A549 (cell line): ENCODE data around the gene EGFL7.

ENCODE experiments used
- ELK1 ChIP-seq: fragments of 150-350 bp; IDR thresholded peaks from 2 replicates; pipeline ENCODE4 v1.6.1; 2014; ENCODE audit warnings: low read depth, mild to moderate bottlenecking, low read length
- ESRRA ChIP-seq: fragments of 150-350 bp; IDR thresholded peaks from 2 replicates; pipeline ENCODE4 v1.6.1; 2014; ENCODE audit warnings: mild to moderate bottlenecking, low read length, borderline replicate concordance
- KDM1A ChIP-seq: fragments of 200-600 bp; sonication (generic); IDR thresholded peaks from 2 replicates; pipeline ENCODE4 v1.6.1; 2016; ENCODE audit warnings: low read depth, mild to moderate bottlenecking
- KDM5A ChIP-seq: fragments of 200-600 bp; sonication (generic); IDR thresholded peaks from 2 replicates; pipeline ENCODE4 v1.6.1; 2016; ENCODE audit warnings: antibody characterized with exemption, mild to moderate bottlenecking
- MYC ChIP-seq: IDR thresholded peaks from 2 replicates; pipeline ENCODE4 v1.6.1; 2012; ENCODE audit warnings: mild to moderate bottlenecking, inconsistent platforms, low read length, improper control_type of control experiment, borderline replicate concordance
- PHF8 ChIP-seq: fragments of 200-600 bp; sonication (generic); IDR thresholded peaks from 2 replicates; pipeline ENCODE4 v1.6.1; 2016; ENCODE audit warnings: low read depth, mild to moderate bottlenecking, antibody characterized with exemption, moderate library complexity, borderline replicate concordance
- POLR2A ChIP-seq: IDR thresholded peaks from 2 replicates; pipeline ENCODE4 v1.6.1; 2012; ENCODE audit warnings: mild to moderate bottlenecking, low read length
- RCOR1 ChIP-seq: fragments of 150-350 bp; IDR thresholded peaks from 2 replicates; pipeline ENCODE4 v1.6.1; 2014; ENCODE audit warnings: antibody characterized with exemption, low read length, low read depth
- RFX5 ChIP-seq: fragments of 450-650 bp; IDR thresholded peaks from 2 replicates; pipeline ENCODE4 v1.7.1; 2014; ENCODE audit warnings: antibody characterized with exemption, mild to moderate bottlenecking, moderate library complexity
- SMC3 ChIP-seq: fragments of >200 bp; sonication (Bioruptor Twin); formaldehyde crosslinking; IDR thresholded peaks from 3 replicates; pipeline ENCODE4 v1.6.1; 2018; ENCODE audit warnings: inconsistent platforms
- TF ChIP-seq, protein P1 (sequence below): fragments of >200 bp; sonication (Bioruptor Twin); formaldehyde crosslinking; IDR thresholded peaks from 3 replicates; pipeline ENCODE4 v1.5.1; 2016

DNA sequence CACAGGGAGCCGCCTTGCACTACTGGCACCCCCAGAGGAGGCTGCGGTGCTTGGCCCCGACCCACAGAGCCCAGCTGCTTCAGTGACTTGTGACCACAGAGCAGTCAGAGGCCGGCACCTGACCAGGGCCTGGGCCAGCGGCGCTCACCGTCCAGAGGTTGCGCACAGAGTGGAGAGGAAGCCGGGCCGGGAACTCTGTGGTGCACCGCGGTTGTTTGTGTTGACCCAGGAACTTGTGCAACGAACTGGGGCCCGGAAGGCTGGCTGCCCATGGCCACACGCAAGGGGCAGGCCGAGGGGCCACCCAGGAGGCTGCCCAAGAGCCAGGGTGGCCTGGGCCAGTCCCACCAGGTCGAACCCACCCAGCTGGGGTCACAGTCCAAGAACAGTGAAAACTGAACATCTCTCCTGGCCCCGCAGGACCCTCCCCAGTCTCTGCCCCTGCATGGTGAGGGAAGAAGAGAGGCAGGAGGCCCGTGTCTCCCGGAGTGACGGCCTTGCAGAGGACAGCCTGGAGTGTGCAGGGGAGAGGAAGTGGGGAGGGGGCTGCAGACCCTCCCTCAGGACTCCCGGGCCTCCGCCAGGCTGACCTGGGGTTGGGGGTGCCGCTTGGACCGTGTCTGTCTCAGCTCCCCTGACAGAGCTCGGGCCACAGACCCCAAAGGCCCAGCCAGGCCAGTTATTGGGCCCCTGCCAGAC, 42.8 kb upstream of the EGFL7 start:
- TF ChIP-seq RFX5 (no peak), ESRRA (no peak), POLR2A (no peak), PHF8 (no peak), MYC (no peak), KDM5A (no peak), SMC3 (no peak), RCOR1 (no peak), KDM1A (no peak), ELK1 (no peak)
- TF ChIP-seq, protein P1, sequence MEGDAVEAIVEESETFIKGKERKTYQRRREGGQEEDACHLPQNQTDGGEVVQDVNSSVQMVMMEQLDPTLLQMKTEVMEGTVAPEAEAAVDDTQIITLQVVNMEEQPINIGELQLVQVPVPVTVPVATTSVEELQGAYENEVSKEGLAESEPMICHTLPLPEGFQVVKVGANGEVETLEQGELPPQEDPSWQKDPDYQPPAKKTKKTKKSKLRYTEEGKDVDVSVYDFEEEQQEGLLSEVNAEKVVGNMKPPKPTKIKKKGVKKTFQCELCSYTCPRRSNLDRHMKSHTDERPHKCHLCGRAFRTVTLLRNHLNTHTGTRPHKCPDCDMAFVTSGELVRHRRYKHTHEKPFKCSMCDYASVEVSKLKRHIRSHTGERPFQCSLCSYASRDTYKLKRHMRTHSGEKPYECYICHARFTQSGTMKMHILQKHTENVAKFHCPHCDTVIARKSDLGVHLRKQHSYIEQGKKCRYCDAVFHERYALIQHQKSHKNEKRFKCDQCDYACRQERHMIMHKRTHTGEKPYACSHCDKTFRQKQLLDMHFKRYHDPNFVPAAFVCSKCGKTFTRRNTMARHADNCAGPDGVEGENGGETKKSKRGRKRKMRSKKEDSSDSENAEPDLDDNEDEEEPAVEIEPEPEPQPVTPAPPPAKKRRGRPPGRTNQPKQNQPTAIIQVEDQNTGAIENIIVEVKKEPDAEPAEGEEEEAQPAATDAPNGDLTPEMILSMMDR, result no peak
